ENCODE results near the gene PRELID3B.

Gene PRELID3B

DNA sequence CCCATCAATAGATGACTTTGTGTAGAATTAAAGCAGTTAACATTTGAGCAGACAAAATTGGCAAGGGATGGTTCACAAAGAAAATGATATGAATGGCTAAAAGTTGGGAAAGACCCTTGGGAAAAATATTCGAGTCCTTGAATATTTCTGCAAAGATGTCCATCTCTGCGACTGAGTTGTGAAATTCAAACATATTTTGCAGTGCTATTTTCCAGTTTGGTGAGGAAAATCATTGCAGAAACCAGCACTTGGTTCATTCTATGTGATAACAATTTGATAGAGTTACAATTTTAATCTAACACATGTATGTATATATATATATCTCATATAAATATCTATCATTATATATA, 6.1 kb upstream of the PRELID3B start:
- H3K27ac ChIP-seq = no peak overlapping the region
- TF ChIP-seq ZFX (IDR thresholded peaks at IDR 0.05) = no peak
- TF ChIP-seq, protein P1, sequence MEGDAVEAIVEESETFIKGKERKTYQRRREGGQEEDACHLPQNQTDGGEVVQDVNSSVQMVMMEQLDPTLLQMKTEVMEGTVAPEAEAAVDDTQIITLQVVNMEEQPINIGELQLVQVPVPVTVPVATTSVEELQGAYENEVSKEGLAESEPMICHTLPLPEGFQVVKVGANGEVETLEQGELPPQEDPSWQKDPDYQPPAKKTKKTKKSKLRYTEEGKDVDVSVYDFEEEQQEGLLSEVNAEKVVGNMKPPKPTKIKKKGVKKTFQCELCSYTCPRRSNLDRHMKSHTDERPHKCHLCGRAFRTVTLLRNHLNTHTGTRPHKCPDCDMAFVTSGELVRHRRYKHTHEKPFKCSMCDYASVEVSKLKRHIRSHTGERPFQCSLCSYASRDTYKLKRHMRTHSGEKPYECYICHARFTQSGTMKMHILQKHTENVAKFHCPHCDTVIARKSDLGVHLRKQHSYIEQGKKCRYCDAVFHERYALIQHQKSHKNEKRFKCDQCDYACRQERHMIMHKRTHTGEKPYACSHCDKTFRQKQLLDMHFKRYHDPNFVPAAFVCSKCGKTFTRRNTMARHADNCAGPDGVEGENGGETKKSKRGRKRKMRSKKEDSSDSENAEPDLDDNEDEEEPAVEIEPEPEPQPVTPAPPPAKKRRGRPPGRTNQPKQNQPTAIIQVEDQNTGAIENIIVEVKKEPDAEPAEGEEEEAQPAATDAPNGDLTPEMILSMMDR (conservative IDR thresholded peaks at IDR 0.05) = no peak

DNA sequence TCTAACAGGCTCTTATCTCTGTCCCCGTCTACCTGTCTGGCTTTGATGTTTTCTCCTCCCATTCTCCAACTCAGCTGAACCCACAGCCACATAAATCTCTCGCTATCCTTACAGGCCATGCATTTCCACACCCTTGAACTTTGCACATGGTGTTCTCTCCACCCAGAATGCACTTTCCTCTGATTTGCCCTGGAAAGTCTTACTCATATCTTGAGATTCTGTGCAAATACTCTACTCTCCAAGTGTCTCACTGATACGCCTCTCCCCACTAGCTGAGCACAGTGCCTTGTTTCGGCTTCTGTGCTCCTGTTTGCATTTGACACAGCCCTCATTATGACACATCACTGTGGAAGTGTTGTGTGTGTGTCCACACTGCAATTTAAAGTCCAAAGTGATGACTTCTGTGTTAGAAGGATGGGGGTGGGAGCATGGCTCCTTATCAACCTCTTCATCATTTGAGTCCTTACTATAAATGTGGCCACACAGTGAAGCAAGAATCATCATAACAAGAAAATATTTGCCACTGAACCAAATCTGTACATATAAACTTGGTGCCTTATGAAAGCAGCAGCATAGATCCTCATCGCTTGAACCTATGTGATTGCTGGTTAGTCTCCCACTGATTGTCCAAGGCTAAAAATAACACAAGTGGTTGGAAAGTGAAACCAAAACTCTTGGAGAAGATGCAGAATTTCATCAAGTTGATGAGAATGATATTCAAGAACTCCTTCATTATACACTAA, 5.5 kb upstream of the PRELID3B start:
- H3K27ac ChIP-seq = no peak overlapping the region

DNA sequence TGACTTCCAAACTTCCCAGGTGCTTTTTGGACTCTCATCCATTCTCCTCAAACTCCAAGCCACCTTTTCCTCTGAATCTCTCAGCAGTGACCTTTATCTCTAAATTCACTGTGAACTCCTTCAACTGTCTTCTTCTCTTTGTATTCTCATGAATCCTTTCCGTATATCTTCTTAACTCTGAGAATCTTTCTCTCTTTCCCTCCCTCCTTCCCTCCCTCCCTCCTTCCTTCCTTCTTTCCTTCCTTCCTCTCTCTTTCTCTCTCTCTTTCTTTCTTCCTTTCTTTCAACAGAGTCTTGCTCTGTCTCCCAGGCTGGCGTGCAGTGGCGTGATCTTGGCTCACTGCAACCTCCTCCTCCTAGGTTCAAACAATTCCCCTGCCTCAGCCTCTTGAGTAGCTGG, 4.3 kb upstream of the PRELID3B start:
- H3K27ac ChIP-seq = no peak overlapping the region
- TF ChIP-seq, protein P1 (conservative IDR thresholded peaks at IDR 0.05) = no peak
- no peak for TF ChIP-seq ZFX (IDR thresholded peaks at IDR 0.05)

More for the DNA sequence above, 5.5 kb upstream of the PRELID3B start:
- no peak for TF ChIP-seq ZFX (IDR thresholded peaks at IDR 0.05)
- TF ChIP-seq, protein P1 (conservative IDR thresholded peaks at IDR 0.05) = no peak

DNA sequence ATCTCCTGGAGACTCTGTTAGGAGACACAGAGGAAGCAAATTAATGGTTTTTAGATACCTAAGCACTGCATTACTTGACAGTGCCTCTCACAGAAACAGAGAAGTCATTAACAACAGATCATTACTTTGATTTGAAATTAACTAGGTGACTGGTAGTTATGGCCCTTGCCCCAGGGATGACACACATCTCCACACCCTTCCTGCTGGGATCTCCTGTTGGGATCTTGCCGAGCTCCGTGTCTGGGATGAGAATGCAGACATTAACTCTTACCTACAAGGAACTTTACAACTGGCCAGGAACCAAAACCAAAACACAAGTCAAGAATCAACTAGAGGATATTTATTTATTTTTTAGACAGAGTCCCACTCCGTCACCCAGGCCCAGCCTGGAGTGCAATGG, 2.2 kb upstream of the PRELID3B start:
- TF ChIP-seq, protein P1 (conservative IDR thresholded peaks at IDR 0.05) = no peak
- no peak for TF ChIP-seq ZFX (IDR thresholded peaks at IDR 0.05)
- no peak overlapping the region for H3K27ac ChIP-seq

DNA sequence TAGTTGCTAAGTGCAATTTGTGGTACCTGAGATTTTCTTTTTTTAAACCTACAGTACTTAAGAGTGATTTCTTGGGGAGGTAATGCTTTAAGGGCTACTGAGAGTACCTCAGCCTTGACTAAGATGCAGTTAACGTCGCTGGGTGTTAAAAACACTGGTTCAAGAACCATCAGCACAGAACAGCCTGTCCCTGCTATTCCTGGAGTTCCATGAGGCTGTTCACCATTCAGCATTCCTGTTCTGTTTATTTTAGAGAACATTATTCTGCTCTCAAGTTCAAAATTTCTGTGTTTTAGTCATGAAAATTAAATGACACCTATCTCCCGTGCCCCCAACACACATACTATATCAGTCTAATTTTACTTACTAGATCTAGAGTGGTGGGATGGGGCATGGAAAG, 1.7 kb upstream of the PRELID3B start:
- no peak overlapping the region for H3K27ac ChIP-seq
- TF ChIP-seq ZFX (IDR thresholded peaks at IDR 0.05) = no peak
- TF ChIP-seq, protein P1 (conservative IDR thresholded peaks at IDR 0.05) = no peak

DNA sequence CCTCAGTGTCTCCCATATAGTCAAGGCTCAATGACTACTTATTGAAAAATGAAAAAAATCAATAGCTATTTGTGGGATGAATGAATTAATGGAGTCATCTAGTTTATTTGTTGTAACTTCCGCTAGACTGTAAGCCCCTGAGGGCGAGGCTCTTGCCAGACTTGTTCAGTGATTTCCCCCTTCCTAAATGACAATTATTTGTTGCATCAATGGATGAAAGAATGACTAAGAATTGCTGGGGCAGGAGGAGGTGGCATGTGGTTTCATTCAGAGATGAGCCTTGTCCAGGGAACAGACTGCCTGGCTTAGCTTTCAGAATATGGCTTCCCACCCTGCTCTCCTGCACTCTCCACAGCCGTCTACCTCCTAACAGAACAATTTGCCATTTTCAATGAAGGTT, 1.1 kb upstream of the PRELID3B start:
- peak overlapping the region; percentile 93; the same call in 1 of the 2 replicates for H3K27ac ChIP-seq
- TF ChIP-seq ZFX (IDR thresholded peaks at IDR 0.05) = no peak
- TF ChIP-seq, protein P1 (conservative IDR thresholded peaks at IDR 0.05) = no peak

DNA sequence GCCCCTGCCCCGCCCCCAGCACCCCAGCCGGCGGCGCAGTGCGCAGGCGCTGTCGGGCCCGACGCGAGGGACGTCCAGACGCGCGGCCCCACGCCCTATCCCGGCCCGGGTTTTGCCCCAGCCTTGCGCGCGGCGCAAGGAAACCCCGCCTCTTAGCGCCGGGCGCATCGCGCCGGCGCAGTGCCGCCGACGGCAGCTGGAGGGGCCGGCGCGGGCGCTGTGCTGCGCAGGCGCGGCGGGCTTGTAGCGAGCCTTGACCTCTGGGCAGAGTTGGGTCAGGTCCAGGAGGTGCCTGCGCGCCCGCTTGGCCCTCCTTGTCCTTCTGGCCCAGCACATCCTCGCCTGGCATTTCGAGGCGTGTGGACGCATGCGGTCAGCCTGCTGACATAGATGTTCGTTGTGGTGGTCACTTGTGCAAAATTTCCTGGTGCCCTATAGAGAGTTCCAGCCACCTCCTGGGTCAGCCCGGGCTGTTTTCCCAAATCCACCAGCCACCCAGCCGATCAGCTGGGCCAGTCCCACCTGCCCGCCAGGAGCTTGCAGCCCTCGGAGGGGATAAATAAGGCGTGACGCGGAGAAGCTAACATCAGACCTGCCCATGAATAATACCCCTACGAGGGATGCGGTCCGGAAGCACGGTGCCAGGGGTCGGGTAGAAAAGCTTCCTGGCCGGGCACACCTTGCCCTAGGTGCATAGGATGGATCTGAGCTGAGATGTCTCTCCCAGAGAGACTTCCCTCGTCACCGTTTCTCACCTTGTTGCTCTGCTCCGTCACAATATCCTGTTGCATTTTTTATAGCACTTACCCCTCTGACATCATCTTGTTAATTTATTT, 428 bp upstream of the PRELID3B start:
- H3K27ac ChIP-seq = peak overlapping the region; percentile 93
- TF ChIP-seq, protein P1 (conservative IDR thresholded peaks at IDR 0.05) = no peak
- no peak for TF ChIP-seq ZFX (IDR thresholded peaks at IDR 0.05)

DNA sequence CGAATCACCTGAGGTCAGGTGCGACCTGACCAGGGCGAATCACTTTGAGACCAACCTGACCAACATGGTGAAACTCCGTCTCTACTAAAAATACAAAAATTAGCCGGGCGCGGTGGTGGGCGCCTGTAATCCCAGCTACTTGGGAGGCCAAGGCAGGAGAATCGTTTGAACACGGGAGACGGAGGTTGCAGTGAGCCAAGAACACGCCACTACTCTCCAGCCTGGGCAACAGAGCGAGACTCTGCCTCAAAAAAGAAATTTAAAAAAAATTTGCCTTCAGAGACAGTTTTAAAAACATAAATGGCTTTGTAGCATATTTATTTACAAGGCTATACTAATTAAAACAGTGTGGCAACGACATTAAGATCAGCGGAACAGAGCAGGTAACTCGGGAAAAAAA, 1.1 kb downstream of the PRELID3B start:
- H3K27ac ChIP-seq = peak overlapping the region; percentile 93

All from C4-2B (cell line).